Sigmoid colon (tissue), 4 donors: ENCODE results near the gene FUT8.

Source experiments
- EP300 ChIP-seq, 4 donors: sonication (generic); formaldehyde crosslinking; IDR thresholded peaks; one replicate each; pipeline ENCODE4 v1.6.1; 2017; ENCODE audit warnings: antibody characterized with exemption in 4 of 4
- POLR2AphosphoS5 ChIP-seq, 4 donors: sonication (generic); formaldehyde crosslinking; IDR thresholded peaks; one replicate each; pipeline ENCODE4 v1.6.1; 2017; ENCODE audit warnings: antibody characterized with exemption in 4 of 4
- TF ChIP-seq, protein P1 (sequence below), 4 experiments: fragments of 450-650 bp in 3 of 4; fragments of 200-600 bp in 1 of 4; IDR thresholded peaks; one replicate each; pipeline ENCODE4 v1.5.1; 2016 to 2019; ENCODE audit warnings: antibody characterized with exemption in 4 of 4, mild to moderate bottlenecking in 3 of 4, moderate library complexity in 2 of 4

DNA sequence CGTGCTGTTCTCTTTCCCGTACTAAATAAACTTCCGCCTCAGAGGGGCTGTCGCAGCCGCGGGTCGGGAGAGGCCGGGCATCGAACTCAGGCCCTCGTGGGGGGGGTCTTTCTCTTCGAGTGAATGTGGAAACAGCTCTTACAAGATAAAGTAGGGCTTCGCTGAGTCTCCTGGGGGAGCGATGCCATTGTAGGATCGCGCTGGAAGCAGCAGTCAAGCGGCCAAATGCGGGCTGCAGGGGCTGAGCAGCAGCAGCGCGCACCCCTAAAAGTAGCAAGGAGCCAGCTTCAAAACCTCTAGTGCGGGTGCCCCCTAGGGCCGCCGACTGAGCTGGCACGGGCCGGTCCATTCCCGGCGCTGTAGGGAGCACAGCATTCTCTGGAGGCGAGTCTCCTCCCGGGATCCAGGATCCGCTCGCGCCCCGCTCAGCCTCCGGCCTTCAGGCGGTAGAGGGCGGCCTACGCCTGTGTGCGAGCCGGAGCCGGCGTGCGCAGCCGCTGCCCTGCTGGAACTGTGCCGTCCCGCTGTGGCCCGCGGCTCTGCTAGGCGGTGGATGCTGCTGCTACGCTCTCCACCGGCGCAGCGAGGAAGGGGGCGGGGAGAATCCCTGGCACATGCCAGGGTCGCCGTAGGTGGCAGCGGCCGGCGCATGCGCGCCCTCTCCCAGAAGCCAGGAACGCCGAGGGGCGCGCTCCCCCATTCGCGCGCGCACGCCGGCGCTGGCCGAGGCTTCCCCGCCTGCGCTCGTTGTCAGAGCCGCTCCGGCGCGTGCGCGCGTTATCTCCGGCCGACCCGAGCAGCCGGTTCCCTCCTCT, at the start of gene FUT8:
- TF ChIP-seq, protein P1, sequence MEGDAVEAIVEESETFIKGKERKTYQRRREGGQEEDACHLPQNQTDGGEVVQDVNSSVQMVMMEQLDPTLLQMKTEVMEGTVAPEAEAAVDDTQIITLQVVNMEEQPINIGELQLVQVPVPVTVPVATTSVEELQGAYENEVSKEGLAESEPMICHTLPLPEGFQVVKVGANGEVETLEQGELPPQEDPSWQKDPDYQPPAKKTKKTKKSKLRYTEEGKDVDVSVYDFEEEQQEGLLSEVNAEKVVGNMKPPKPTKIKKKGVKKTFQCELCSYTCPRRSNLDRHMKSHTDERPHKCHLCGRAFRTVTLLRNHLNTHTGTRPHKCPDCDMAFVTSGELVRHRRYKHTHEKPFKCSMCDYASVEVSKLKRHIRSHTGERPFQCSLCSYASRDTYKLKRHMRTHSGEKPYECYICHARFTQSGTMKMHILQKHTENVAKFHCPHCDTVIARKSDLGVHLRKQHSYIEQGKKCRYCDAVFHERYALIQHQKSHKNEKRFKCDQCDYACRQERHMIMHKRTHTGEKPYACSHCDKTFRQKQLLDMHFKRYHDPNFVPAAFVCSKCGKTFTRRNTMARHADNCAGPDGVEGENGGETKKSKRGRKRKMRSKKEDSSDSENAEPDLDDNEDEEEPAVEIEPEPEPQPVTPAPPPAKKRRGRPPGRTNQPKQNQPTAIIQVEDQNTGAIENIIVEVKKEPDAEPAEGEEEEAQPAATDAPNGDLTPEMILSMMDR (IDR thresholded peaks at IDR 0.05): peak; percentile 38 to 56 (median 42)
- TF ChIP-seq EP300 (IDR thresholded peaks at IDR 0.05) (peak in 1 of 4 donors; percentile 8), POLR2AphosphoS5 (IDR thresholded peaks at IDR 0.05) (peak; percentile 48 to 91 (median 84))
